K562 (cell line): Measurements from ENCODE around the gene PDE4A. TPM values are rescaled to one million over a fixed set of nuclear protein-coding genes. Genes with fewer than 3 reads are reported as not detected.
A peak's percentile ranks its signal among the peaks of the same experiment; 100 is the strongest.

Experiments
- ATAC-seq: fragments of 200-7000 bp; cut with Tn5 transposase; 3 replicates; pipeline ENCODE4 v1.9.1; 2020; ENCODE audit warnings: moderate library complexity
- BruUV-seq: library from RNA; stranded (reverse); fragments of 400-500 nt; replicated peaks from 2 replicates; lab custom pipeline; 2021; lab: Mats Ljungman, UMichigan
- CTCF ChIA-PET: fragments of 300-600 bp; formaldehyde crosslinking; extraction: SDS; loops from one replicate; lab custom pipeline; 2021; ENCODE audit warnings: low intra/inter-chr PET ratio; lab: Yijun Ruan, JAX
- POLR2A ChIA-PET: fragments of 300-600, 350-650 bp; sonication (Branson Sonifier 250); formaldehyde crosslinking; extraction: SDS; loops from one replicate; lab custom pipeline; 2021; ENCODE audit warnings: antibody characterized with exemption, inconsistent platforms; lab: Yijun Ruan, JAX
- DNase-seq, 4 experiments: peaks; one replicate each; pipeline versions ENCODE4 v3.0.0 to v3.0.0-alpha.2; 2011 to 2018; ENCODE audit warnings: low spot score in 3 of 4, mixed read lengths in 3 of 4; ENCODE audit errors: extremely low read depth in 1 of 4
- FAIRE-seq: peaks from 2 replicates; lab custom pipeline; 2011; peaks lifted over from hg19 to GRCh38; lab: Jason Lieb, UNC
- H2AFZ ChIP-seq: 2 replicates; pipeline ENCODE4 v1.6.0; 2011; ENCODE audit warnings: low read depth, low read length, control low read depth, inconsistent platforms
- H3K27ac ChIP-seq: fragments of 200-600 bp; 3 replicates; pipeline ENCODE4 v1.8.0; 2011; ENCODE audit warnings: low read depth, mild to moderate bottlenecking, control low read depth, inconsistent platforms, low read length, moderate library complexity, mixed read lengths; ENCODE audit errors: extremely low read depth
- H3K27me3 ChIP-seq, 2 experiments: fragments of 300-600 bp in 1 of 2; 2 replicates in 1 of 2; 3 replicates in 1 of 2; pipeline versions ENCODE4 v1.6.0 to v1.8.0; 2011; ENCODE audit warnings: inconsistent platforms in 2 of 2, low read length in 2 of 2, mild to moderate bottlenecking in 1 of 2, mixed read lengths in 1 of 2, moderate library complexity in 1 of 2; ENCODE audit not compliant: control insufficient read depth in 2 of 2, insufficient read depth in 2 of 2
- H3K36me3 ChIP-seq: fragments of 300-600 bp; 3 replicates; pipeline ENCODE4 v1.8.0; 2011; ENCODE audit warnings: mild to moderate bottlenecking, low read length, inconsistent platforms; ENCODE audit not compliant: control insufficient read depth, insufficient read depth
- H3K4me1 ChIP-seq, 2 experiments: fragments of 200-600 bp in 1 of 2; replicated peaks in 1 of 2; 2 replicates in 1 of 2; 3 replicates in 1 of 2; pipeline versions ENCODE4 v1.5.1 to v1.8.0; 2011; ENCODE audit warnings: inconsistent platforms in 2 of 2, low read length in 2 of 2, mild to moderate bottlenecking in 1 of 2, mixed read lengths in 1 of 2, moderate library complexity in 1 of 2; ENCODE audit not compliant: control insufficient read depth in 2 of 2, insufficient read depth in 2 of 2
- H3K4me2 ChIP-seq: 2 replicates; pipeline ENCODE4 v1.6.1; 2011; ENCODE audit warnings: low read length, control low read depth, inconsistent platforms, mixed read lengths; ENCODE audit not compliant: insufficient read depth
- H3K4me3 ChIP-seq: fragments of 200-600 bp; sonication (generic), shearing (Covaris generic); 2 replicates; pipeline ENCODE4 v1.5.1; 2016; ENCODE audit warnings: control low read depth, inconsistent platforms
- H3K79me2 ChIP-seq: fragments of 200-600 bp; 3 replicates; pipeline ENCODE4 v1.8.0; 2011; ENCODE audit warnings: low read length, inconsistent platforms; ENCODE audit not compliant: control insufficient read depth, insufficient read depth
- H3K9ac ChIP-seq, 2 experiments: 2 replicates each; pipeline versions ENCODE4 v1.6.0 to v1.6.1; 2011; ENCODE audit warnings: low read depth in 2 of 2, low read length in 2 of 2, control low read depth in 1 of 2, inconsistent platforms in 1 of 2, mild to moderate bottlenecking in 1 of 2, mixed read lengths in 1 of 2; ENCODE audit not compliant: insufficient read depth in 1 of 2
- H3K9me1 ChIP-seq: one replicate; pipeline ENCODE4 v1.6.0; 2011; ENCODE audit warnings: inconsistent platforms, mild to moderate bottlenecking, low read length, moderate library complexity; ENCODE audit not compliant: control insufficient read depth, insufficient read depth
- H3K9me3 ChIP-seq: replicated peaks from 2 replicates; pipeline ENCODE4 v1.5.1; 2011; ENCODE audit warnings: low read depth, low read length, inconsistent platforms; ENCODE audit not compliant: control insufficient read depth, insufficient read depth
- H4K20me1 ChIP-seq: replicated peaks from 2 replicates; pipeline ENCODE4 v1.6.1; 2011; ENCODE audit warnings: low read length, inconsistent platforms, mixed read lengths; ENCODE audit not compliant: control insufficient read depth, insufficient read depth
- BHLHE40 ChIP-seq: IDR thresholded peaks from 2 replicates; pipeline ENCODE4 v1.6.1; 2011; ENCODE audit warnings: low read length, improper control_type of control experiment
- CREB1 ChIP-seq, 2 experiments: sonication (generic) in 1 of 2; formaldehyde crosslinking in 1 of 2; IDR thresholded peaks; 2 replicates each; pipeline versions ENCODE4 v1.6.1 to v1.8.0; 2012 to 2022; ENCODE audit warnings: inconsistent platforms in 1 of 2, mild to moderate bottlenecking in 1 of 2, missing genetic modification reagents in 1 of 2, moderate library complexity in 1 of 2
- KLF16 ChIP-seq: IDR thresholded peaks from 2 replicates; pipeline ENCODE4 v1.6.1; 2016; ENCODE audit warnings: antibody characterized with exemption
- MEIS2 ChIP-seq: fragments of 450-650 bp; IDR thresholded peaks from 2 replicates; pipeline ENCODE4 v1.6.1; 2014; ENCODE audit warnings: mild to moderate bottlenecking; ENCODE audit not compliant: partially characterized antibody
- MYNN ChIP-seq, 2 experiments: sonication (generic); formaldehyde crosslinking in 1 of 2; IDR thresholded peaks; 2 replicates each; pipeline versions ENCODE4 v1.5.0 to v1.6.1; 2016 to 2020; ENCODE audit warnings: antibody characterized with exemption in 1 of 2, missing genetic modification reagents in 1 of 2
- RAD21 ChIP-seq, 2 experiments: fragments of 250-450 bp in 1 of 2; fragments of 450-650 bp in 1 of 2; sonication (Bioruptor Pico) in 1 of 2; formaldehyde crosslinking in 1 of 2; IDR thresholded peaks in 1 of 2; conservative IDR thresholded peaks in 1 of 2; 2 replicates each; pipeline versions ENCODE4 v1.4.0 to v1.8.0; 2020 to 2022; ENCODE audit warnings: mild to moderate bottlenecking in 2 of 2, moderate library complexity in 1 of 2
- ZKSCAN1 ChIP-seq: fragments of 150-350 bp; IDR thresholded peaks from 2 replicates; pipeline ENCODE4 v1.6.1; 2016; ENCODE audit warnings: low read depth, low read length
- WGBS: fragments of 100-300 bp; shearing (Covaris generic); methylation state at CpG from one replicate; pipeline ENCODE4 v1.1.6; 2016; ENCODE audit warnings: low coverage, mixed read lengths; ENCODE audit not compliant: insufficient coverage; ENCODE audit errors: missing lambda C conversion rate; 5-methylcytosine and 5-hydroxymethylcytosine counted together
- in situ Hi-C: fragments of 300-500 bp; cut with MboI; formaldehyde crosslinking; loops from 4 replicates; pipeline ENCODE4 v1.15.0; 2018; ENCODE audit warnings: inconsistent platforms, mixed read lengths
- intact Hi-C: fragments of 100-400 bp; cut with micrococcal nuclease; formaldehyde crosslinking; loops from 2 replicates; pipeline ENCODE4 v1.14.2; 2022
- polyA plus RNA-seq, 8 experiments: library from polyadenylated mRNA; depleted of rRNA in 4 of 8; stranded (reverse) in 5 of 8; unstranded in 3 of 8; fragments of >200 nt; fragmentation: Nextera tagmentation in 2 of 8; fragmentation: Illumina TruSeq in 1 of 8; extraction: Ambion mirVana in 2 of 8; extraction: Trizol in 1 of 8; gene quantifications; 2 replicates each; pipeline versions ENCODE4 v1.2.1 to v1.2.3, GENCODE V29; 2011 to 2014; ENCODE audit warnings: inconsistent platforms in 1 of 8, missing spikeins in 1 of 8
- total RNA-seq, 7 experiments: library from RNA; depleted of rRNA in 6 of 7; stranded (reverse); fragments of >200 nt in 6 of 7; fragmentation: Illumina TruSeq in 2 of 7; extraction: Trizol in 2 of 7; gene quantifications; 2 replicates each; pipeline versions ENCODE4 v1.2.1 to v1.2.3, GENCODE V29; 2011 to 2021; ENCODE audit warnings: low replicate concordance in 1 of 7
- TF ChIP-seq, protein P1 (sequence below): sonication (generic); formaldehyde crosslinking; IDR thresholded peaks from 2 replicates; pipeline ENCODE4 v1.8.0; 2022; ENCODE audit warnings: mild to moderate bottlenecking, missing genetic modification reagents
- TF ChIP-seq, protein P2 (sequence below): fragments of 450-650 bp; formaldehyde crosslinking; conservative IDR thresholded peaks from 2 replicates; pipeline ENCODE4 v1.4.0; 2022; ENCODE audit warnings: mild to moderate bottlenecking, missing genetic modification characterization
- TF ChIP-seq, protein P3 (sequence below), 3 experiments: IDR thresholded peaks in 2 of 3; conservative IDR thresholded peaks in 1 of 3; 2 replicates each; pipeline ENCODE4 v1.5.1; 2011 to 2012; ENCODE audit warnings: low read length in 3 of 3, mild to moderate bottlenecking in 3 of 3, control low read depth in 2 of 3, improper control_type of control experiment in 1 of 3, inconsistent platforms in 1 of 3, low read depth in 1 of 3, mixed read lengths in 1 of 3, moderate library complexity in 1 of 3; ENCODE audit not compliant: insufficient read depth in 2 of 3

The PDE4A gene
- total and polyA plus RNA-seq, 9 of the 15 experiments (the other 6 are each of a cell fraction or from before 2014, with no cell fraction given) = 0.66 to 26.9 (median 4.6) TPM

DNA sequence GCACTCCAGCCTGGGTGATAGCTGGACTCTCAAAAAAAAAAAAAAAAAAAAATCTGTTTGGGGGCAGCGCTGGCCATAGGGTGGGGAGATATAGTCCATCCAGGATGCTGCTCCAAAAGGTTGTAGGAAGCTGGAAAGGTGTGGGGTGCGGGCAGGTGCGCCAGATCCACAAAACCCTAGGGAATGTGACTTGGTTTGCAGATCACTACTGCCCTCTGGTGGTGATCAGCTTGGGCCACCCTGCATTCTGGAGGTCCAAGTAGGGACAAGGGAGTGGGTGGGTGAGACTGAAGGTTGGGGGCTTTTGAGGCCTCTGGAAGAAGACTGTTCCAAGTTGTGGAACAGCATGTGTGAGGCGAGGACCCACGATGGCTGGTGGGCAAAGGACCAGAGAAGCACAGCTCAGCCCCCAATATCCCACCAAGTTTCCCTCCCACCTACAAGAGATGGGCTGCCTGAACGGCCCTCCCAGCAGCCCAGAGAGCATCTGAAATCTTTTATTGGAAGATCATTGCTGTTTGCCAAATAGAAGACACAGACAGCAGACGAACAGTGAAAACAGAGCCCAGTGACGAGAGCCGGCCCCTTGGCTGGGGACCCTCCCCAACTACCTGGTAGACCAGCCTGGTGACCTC lies 29.6 kb upstream of the PDE4A start:
- Histone ChIP-seq H3K36me3 (peaks cover 57% of the 10 kb centered on the region; the same call in 2 of the 3 replicates), H3K9ac (no peak overlapping the region), H3K9me1 (no peaks in the 10 kb centered on the region), H3K9me3 (no peaks in the 10 kb centered on the region), H3K4me3 (no peak overlapping the region), H3K27ac (no peak overlapping the region), H2AFZ (no peak overlapping the region), H3K4me1 (peaks cover 0 to 6% of the 10 kb centered on the region in 2 experiments; a peak in 2 of 5 replicates), H3K4me2 (no peak overlapping the region), H4K20me1 (0 out of 2 replicates have a peak, but pooled peaks cover 3% of the 10 kb centered on the region), H3K27me3 (no peaks in the 10 kb centered on the region), H3K79me2 (no peaks in the 10 kb centered on the region)
- in situ Hi-C loops = no loop called here
- ATAC-seq (peak; percentile 84), FAIRE-seq (peak; percentile 91), DNase-seq (peak; percentile 66 to 87 (median 70))
- POLR2A ChIA-PET = interaction anchor here (0.9 to 2.7 kb wide), 4 partner anchors 10 to 131 kb away, joined by 3 to 15 read pairs (median 10); partner anchors contain the start of genes ICAM5 and TYK2
- intact Hi-C loops = no loop called here
- CTCF ChIA-PET = interaction anchor here (1.2 to 5.6 kb wide), 5 partner anchors 104 to 460 kb away, joined by 4 to 77 read pairs (median 14); partner anchors contain the start of genes ICAM1 and ICAM4
- no TSS peak for BruUV-seq
- WGBS = 44% methylated on average over 7 of the region's 9 CpGs
- TF ChIP-seq CREB1 (IDR thresholded peaks at IDR 0.05) (0 out of 2 replicates have a peak, but pooled peaks have one; percentile 3), CREB1 (CRISPR knock-in tag; IDR thresholded peaks at IDR 0.05) (no peak), ZKSCAN1 (0 out of 2 replicates have a peak, but pooled peaks have one; percentile 40), RAD21 (CRISPR knock-in tag; conservative IDR thresholded peaks at IDR 0.05 in 1 of 2, IDR thresholded peaks at IDR 0.05 in 1 of 2) (peak; percentile 67 to 71), MEIS2 (no peak), BHLHE40 (0 out of 2 replicates have a peak, but pooled peaks have one; percentile 11), KLF16 (0 out of 2 replicates have a peak, but pooled peaks have one; percentile 22), MYNN (IDR thresholded peaks at IDR 0.05) (0 out of 2 replicates have a peak, but pooled peaks have one; percentile 12), MYNN (CRISPR knock-in tag; IDR thresholded peaks at IDR 0.05) (no peak)
- TF ChIP-seq, protein P1, sequence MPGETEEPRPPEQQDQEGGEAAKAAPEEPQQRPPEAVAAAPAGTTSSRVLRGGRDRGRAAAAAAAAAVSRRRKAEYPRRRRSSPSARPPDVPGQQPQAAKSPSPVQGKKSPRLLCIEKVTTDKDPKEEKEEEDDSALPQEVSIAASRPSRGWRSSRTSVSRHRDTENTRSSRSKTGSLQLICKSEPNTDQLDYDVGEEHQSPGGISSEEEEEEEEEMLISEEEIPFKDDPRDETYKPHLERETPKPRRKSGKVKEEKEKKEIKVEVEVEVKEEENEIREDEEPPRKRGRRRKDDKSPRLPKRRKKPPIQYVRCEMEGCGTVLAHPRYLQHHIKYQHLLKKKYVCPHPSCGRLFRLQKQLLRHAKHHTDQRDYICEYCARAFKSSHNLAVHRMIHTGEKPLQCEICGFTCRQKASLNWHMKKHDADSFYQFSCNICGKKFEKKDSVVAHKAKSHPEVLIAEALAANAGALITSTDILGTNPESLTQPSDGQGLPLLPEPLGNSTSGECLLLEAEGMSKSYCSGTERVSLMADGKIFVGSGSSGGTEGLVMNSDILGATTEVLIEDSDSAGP (CRISPR knock-in tag) = no peak
- TF ChIP-seq, protein P2, sequence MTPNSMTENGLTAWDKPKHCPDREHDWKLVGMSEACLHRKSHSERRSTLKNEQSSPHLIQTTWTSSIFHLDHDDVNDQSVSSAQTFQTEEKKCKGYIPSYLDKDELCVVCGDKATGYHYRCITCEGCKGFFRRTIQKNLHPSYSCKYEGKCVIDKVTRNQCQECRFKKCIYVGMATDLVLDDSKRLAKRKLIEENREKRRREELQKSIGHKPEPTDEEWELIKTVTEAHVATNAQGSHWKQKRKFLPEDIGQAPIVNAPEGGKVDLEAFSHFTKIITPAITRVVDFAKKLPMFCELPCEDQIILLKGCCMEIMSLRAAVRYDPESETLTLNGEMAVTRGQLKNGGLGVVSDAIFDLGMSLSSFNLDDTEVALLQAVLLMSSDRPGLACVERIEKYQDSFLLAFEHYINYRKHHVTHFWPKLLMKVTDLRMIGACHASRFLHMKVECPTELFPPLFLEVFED = 0 out of 2 replicates have a peak, but pooled peaks have one; percentile 3
- TF ChIP-seq, protein P3, sequence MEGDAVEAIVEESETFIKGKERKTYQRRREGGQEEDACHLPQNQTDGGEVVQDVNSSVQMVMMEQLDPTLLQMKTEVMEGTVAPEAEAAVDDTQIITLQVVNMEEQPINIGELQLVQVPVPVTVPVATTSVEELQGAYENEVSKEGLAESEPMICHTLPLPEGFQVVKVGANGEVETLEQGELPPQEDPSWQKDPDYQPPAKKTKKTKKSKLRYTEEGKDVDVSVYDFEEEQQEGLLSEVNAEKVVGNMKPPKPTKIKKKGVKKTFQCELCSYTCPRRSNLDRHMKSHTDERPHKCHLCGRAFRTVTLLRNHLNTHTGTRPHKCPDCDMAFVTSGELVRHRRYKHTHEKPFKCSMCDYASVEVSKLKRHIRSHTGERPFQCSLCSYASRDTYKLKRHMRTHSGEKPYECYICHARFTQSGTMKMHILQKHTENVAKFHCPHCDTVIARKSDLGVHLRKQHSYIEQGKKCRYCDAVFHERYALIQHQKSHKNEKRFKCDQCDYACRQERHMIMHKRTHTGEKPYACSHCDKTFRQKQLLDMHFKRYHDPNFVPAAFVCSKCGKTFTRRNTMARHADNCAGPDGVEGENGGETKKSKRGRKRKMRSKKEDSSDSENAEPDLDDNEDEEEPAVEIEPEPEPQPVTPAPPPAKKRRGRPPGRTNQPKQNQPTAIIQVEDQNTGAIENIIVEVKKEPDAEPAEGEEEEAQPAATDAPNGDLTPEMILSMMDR (IDR thresholded peaks at IDR 0.05 in 2 of 3, conservative IDR thresholded peaks at IDR 0.05 in 1 of 3; ENCODE audit: insufficient read depth in 2 of 3, low read depth in 1 of 3, low read length in 3 of 3) = peak; percentile 86 to 96 (median 87)
